Right lobe of liver (tissue), 4 donors: ENCODE data around the gene GFRA1.

Source experiments
- POLR2A ChIP-seq: fragments of 450-650 bp; IDR thresholded peaks from one replicate; pipeline ENCODE4 v1.6.1; 2017; ENCODE audit warnings: antibody characterized with exemption, mild to moderate bottlenecking
- TF ChIP-seq, protein P1 (sequence below), 4 donors: fragments of 200-600 bp in 3 of 4; fragments of 450-650 bp in 1 of 4; IDR thresholded peaks; one replicate each; pipeline versions ENCODE4 v1.5.1 to v1.8.0; 2016 to 2022; ENCODE audit warnings: antibody characterized with exemption in 4 of 4, mild to moderate bottlenecking in 2 of 4
- donor health status: DM: no; HTN: no; CAD: no.
- donor health status: DM: no; HTN: no; CAD: no.
- donor health status: DM: no; HTN: yes; CAD: no.

DNA sequence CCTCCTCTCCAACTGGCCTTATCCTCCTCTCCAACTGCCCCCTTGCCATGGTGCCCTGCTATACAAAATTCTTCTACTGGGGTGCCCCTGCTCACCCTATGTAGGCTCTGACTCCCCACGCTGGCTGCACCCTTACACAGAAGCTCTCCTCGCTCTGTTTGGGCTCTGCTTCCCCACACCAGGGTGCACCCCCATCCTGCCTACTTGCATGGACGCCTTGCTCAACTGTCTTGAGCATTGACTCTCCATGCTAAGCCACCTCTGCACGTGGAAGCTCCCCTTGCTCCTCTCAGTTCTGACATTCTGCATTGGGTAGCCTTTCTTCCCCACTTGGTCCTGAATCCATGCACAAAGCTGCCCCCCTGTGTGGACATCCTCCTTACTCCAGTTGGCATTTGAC lies 231.1 kb downstream of the GFRA1 start:
- TF ChIP-seq, protein P1, sequence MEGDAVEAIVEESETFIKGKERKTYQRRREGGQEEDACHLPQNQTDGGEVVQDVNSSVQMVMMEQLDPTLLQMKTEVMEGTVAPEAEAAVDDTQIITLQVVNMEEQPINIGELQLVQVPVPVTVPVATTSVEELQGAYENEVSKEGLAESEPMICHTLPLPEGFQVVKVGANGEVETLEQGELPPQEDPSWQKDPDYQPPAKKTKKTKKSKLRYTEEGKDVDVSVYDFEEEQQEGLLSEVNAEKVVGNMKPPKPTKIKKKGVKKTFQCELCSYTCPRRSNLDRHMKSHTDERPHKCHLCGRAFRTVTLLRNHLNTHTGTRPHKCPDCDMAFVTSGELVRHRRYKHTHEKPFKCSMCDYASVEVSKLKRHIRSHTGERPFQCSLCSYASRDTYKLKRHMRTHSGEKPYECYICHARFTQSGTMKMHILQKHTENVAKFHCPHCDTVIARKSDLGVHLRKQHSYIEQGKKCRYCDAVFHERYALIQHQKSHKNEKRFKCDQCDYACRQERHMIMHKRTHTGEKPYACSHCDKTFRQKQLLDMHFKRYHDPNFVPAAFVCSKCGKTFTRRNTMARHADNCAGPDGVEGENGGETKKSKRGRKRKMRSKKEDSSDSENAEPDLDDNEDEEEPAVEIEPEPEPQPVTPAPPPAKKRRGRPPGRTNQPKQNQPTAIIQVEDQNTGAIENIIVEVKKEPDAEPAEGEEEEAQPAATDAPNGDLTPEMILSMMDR (IDR thresholded peaks at IDR 0.05), result no peak
- no peak for TF ChIP-seq POLR2A
